Lower leg skin (tissue), 3 donors: ENCODE data around the gene EFCAB12.

Experiments used
- POLR2A ChIP-seq, 2 donors: fragments of 450-650 bp; IDR thresholded peaks; one replicate each; pipeline ENCODE4 v1.6.1; 2016 to 2017; ENCODE audit warnings: antibody characterized with exemption in 2 of 2, mild to moderate bottlenecking in 1 of 2, moderate library complexity in 1 of 2
- TF ChIP-seq, protein P1 (sequence below), 3 donors: fragments of 450-650 bp; IDR thresholded peaks; one replicate each; pipeline ENCODE4 v1.5.1; 2016; ENCODE audit warnings: antibody characterized with exemption in 3 of 3, mild to moderate bottlenecking in 3 of 3, moderate library complexity in 2 of 3

DNA sequence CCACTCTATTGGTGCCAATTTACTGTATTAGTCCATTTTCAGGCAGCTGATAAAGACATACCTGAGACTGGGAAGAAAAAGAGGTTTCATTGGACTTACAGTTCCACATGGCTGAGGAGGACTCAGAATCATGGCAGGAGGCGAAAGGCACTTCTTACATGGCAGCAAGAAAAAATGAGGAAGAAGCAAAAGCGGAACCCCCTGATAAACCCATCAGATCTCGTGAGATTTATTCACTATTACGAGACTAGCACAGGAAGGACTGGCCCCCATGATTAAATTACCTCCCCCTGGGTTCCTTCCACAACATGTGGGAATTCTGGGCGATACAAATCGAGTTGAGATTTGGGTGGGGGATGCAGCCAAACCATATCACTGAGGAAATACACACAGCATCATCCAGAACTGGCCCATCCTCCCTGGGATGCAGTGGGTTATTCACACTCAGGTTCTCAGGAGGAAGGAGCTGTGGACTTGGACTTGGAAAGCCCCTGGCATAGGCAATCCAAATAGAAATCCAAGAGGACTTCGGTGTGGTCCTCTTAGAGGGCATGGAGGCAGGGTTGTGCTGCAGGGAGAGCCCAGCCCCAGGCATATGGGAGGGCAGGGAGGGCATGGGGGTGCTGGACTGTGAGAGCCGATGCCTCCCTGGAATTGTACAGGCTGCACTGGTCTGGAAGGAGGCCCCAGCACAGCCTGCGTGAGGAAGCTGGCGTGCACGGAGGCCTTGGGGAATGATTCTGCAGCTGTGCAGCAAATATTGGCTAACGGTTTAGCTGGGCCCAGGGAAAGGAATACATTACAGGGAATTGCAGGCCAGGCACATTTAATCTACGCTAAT is 62.9 kb downstream of the EFCAB12 start:
- TF ChIP-seq, protein P1, sequence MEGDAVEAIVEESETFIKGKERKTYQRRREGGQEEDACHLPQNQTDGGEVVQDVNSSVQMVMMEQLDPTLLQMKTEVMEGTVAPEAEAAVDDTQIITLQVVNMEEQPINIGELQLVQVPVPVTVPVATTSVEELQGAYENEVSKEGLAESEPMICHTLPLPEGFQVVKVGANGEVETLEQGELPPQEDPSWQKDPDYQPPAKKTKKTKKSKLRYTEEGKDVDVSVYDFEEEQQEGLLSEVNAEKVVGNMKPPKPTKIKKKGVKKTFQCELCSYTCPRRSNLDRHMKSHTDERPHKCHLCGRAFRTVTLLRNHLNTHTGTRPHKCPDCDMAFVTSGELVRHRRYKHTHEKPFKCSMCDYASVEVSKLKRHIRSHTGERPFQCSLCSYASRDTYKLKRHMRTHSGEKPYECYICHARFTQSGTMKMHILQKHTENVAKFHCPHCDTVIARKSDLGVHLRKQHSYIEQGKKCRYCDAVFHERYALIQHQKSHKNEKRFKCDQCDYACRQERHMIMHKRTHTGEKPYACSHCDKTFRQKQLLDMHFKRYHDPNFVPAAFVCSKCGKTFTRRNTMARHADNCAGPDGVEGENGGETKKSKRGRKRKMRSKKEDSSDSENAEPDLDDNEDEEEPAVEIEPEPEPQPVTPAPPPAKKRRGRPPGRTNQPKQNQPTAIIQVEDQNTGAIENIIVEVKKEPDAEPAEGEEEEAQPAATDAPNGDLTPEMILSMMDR (IDR thresholded peaks at IDR 0.05), result no peak
- TF ChIP-seq POLR2A (IDR thresholded peaks at IDR 0.05), result no peak
